Lung (tissue), 12 donors: ENCODE results near the gene AKAP13. TPM values are rescaled to one million over a fixed set of nuclear protein-coding genes. Genes with fewer than 3 reads are reported as not detected.
"Not testable (repeated sequence)": the region's sequence is repeated elsewhere in the genome, so short reads cannot be mapped to it uniquely, and the experiment has no call there.

ENCODE experiments used
- ATAC-seq: fragments of 200-7000 bp; cut with Tn5 transposase; one replicate; pipeline ENCODE4 v1.9.1; 2020; ENCODE audit warnings: moderate number of reproducible peaks; ENCODE audit not compliant: insufficient read depth, low FRiP score
- DNase-seq, 3 donors: peaks; one replicate each; pipeline ENCODE4 v3.0.0-alpha.2; 2013 to 2017
- H3K27ac ChIP-seq, 2 donors: one replicate each; pipeline ENCODE4 v1.5.1; 2013; ENCODE audit warnings: mild to moderate bottlenecking in 2 of 2, moderate library complexity in 2 of 2, control low read depth in 1 of 2, inconsistent platforms in 1 of 2, low read depth in 1 of 2, low read length in 1 of 2
- H3K27me3 ChIP-seq, 3 donors: one replicate each; pipeline ENCODE4 v1.5.1; 2013; ENCODE audit warnings: low read length in 2 of 3; ENCODE audit not compliant: control insufficient read depth in 3 of 3, insufficient read depth in 3 of 3
- H3K36me3 ChIP-seq, 4 donors: one replicate each; pipeline ENCODE4 v1.5.1; 2013; ENCODE audit warnings: low read length in 4 of 4, mild to moderate bottlenecking in 1 of 4, moderate library complexity in 1 of 4; ENCODE audit not compliant: control insufficient read depth in 4 of 4, insufficient read depth in 4 of 4
- H3K4me1 ChIP-seq, 5 donors: one replicate each; pipeline ENCODE4 v1.5.1; 2013; ENCODE audit warnings: low read length in 5 of 5, mild to moderate bottlenecking in 2 of 5, moderate library complexity in 1 of 5; ENCODE audit not compliant: control insufficient read depth in 5 of 5, insufficient read depth in 5 of 5
- H3K4me3 ChIP-seq: one replicate; pipeline ENCODE4 v1.5.1; 2013; ENCODE audit warnings: mild to moderate bottlenecking, control low read depth, moderate library complexity
- H3K9ac ChIP-seq, 2 donors: one replicate each; pipeline ENCODE4 v1.5.1; 2013; ENCODE audit warnings: low read length in 2 of 2, control low read depth in 1 of 2; ENCODE audit not compliant: insufficient read depth in 1 of 2
- H3K9me3 ChIP-seq, 4 donors: one replicate each; pipeline ENCODE4 v1.5.1; 2013; ENCODE audit warnings: low read length in 3 of 4, mild to moderate bottlenecking in 1 of 4, moderate library complexity in 1 of 4; ENCODE audit not compliant: control insufficient read depth in 4 of 4, insufficient read depth in 3 of 4
- CTCF ChIP-seq: IDR thresholded peaks from 2 replicates; pipeline ENCODE4 v1.5.1; 2012; ENCODE audit warnings: mild to moderate bottlenecking; ENCODE audit errors: control extremely low read depth, extremely low read depth
- WGBS, 2 donors: extraction: QIAGEN DNeasy Blood & Tissue Kit; methylation state at CpG; one replicate each; pipeline ENCODE4 v1.1.7; 2013; 5-methylcytosine and 5-hydroxymethylcytosine counted together
- polyA plus RNA-seq, 2 donors: library from polyadenylated mRNA; stranded (reverse); fragments of 200-250 nt; gene quantifications; one replicate each; pipeline ENCODE4 v1.2.1, GENCODE V29; 2013
- total RNA-seq, 2 donors: library from RNA; depleted of rRNA in 1 of 2; stranded (reverse); fragments of >200 nt in 1 of 2; gene quantifications; one replicate each; pipeline ENCODE4 v1.2.1, GENCODE V29; 2014 to 2021
- donor health status: control.
- donor health status: control.
- donor health status: Bipolar disorder and iron deficiency.
- donor health status: healthy.
- donor health status: DM: yes; HTN: yes; CAD: no.

The AKAP13 gene
- total and polyA plus RNA-seq, 4 donors, result 102 to 1,115 (median 259) TPM

GRCh38 chr15:85430406-85431204 lies 50.2 kb downstream of the AKAP13 start:
- ATAC-seq, result no peak

GRCh38 chr15:85439996-85440395 lies 59.6 kb downstream of the AKAP13 start:
- Histone ChIP-seq H3K4me3 (no peak overlapping the region), H3K4me1 (peaks cover 0 to 27% (median 14%) of the 10 kb centered on the region in 5 donors), H3K27me3 (no peaks in the 10 kb centered on the region), H3K9me3 (no peaks in the 10 kb centered on the region), H3K27ac (no peak overlapping the region), H3K9ac (no peak overlapping the region), H3K36me3 (no peaks in the 10 kb centered on the region)
- ATAC-seq (no peak), DNase-seq (no peak)
- TF ChIP-seq CTCF, result no peak

More at GRCh38 chr15:85430406-85431204, 50.2 kb downstream of the AKAP13 start:
- Histone ChIP-seq H3K9me3 (no peaks in the 10 kb centered on the region), H3K4me3 (no peak overlapping the region), H3K27ac (no peak overlapping the region), H3K9ac (no peak overlapping the region), H3K36me3 (no peaks in the 10 kb centered on the region), H3K27me3 (no peaks in the 10 kb centered on the region), H3K4me1 (peaks cover 0 to 18% (median 0%) of the 10 kb centered on the region in 5 donors)
- WGBS, 2 donors, result 91 to 94% methylated on average over 6 of the region's 6 CpGs
- DNase-seq, result no peak
- TF ChIP-seq CTCF, result no peak

- Histone ChIP-seq H3K27me3 (no peaks in the 10 kb centered on the region), H3K4me3 (no peak overlapping the region), H3K27ac (peak overlapping the region in 1 of 2 donors; percentile 21), H3K9ac (no peak overlapping the region), H3K36me3 (no peaks in the 10 kb centered on the region), H3K9me3 (no peaks in the 10 kb centered on the region), H3K4me1 (peaks cover 0 to 30% (median 14%) of the 10 kb centered on the region in 5 donors)
- no peak for TF ChIP-seq CTCF
- DNase-seq (no peak), ATAC-seq (no peak)
- 64 to 78% methylated on average over 2 of the region's 2 CpGs for WGBS, 2 donors
Observed at GRCh38 chr15:85440451-85440850, 60.0 kb downstream of the AKAP13 start.

- H3K36me3 ChIP-seq, H3K27ac ChIP-seq, H3K27me3 ChIP-seq, ATAC-seq, H3K9me3 ChIP-seq, H3K4me3 ChIP-seq, DNase-seq, H3K9ac ChIP-seq: not testable (repeated sequence)
- H3K4me1 ChIP-seq, result peaks cover 0 to 31% (median 14%) of the 10 kb centered on the region in 5 donors
- WGBS, 2 donors, result 98% methylated on average over 7 of the region's 8 CpGs
Observed at GRCh38 chr15:85441854-85442253, 61.5 kb downstream of the AKAP13 start.
